WTC11 (cell line): ENCODE results near the gene APBA1.

ENCODE experiments used
- CREM ChIP-seq: sonication (generic); formaldehyde crosslinking; IDR thresholded peaks from 2 replicates; pipeline ENCODE4 v1.8.1; 2022; ENCODE audit warnings: mild to moderate bottlenecking, missing genetic modification reagents, moderate library complexity
- CTCF ChIP-seq: fragments of 200-600 bp; IDR thresholded peaks from 2 replicates; pipeline ENCODE4 v1.8.0; 2022; ENCODE audit warnings: antibody characterized with exemption
- ELF4 ChIP-seq: sonication (generic); formaldehyde crosslinking; IDR thresholded peaks from 2 replicates; pipeline ENCODE4 v1.8.1; 2022; ENCODE audit warnings: low read depth, mild to moderate bottlenecking, moderate library complexity, missing genetic modification reagents
- IRF2 ChIP-seq: sonication (generic); formaldehyde crosslinking; IDR thresholded peaks from 2 replicates; pipeline ENCODE4 v1.8.0; 2022; ENCODE audit warnings: low read depth, missing genetic modification reagents, borderline replicate concordance
- JUN ChIP-seq: sonication (generic); formaldehyde crosslinking; IDR thresholded peaks from 2 replicates; pipeline ENCODE4 v1.8.0; 2023; ENCODE audit warnings: mild to moderate bottlenecking, missing genetic modification reagents
- MYBL2 ChIP-seq: sonication (generic); formaldehyde crosslinking; IDR thresholded peaks from 2 replicates; pipeline ENCODE4 v1.8.1; 2023; ENCODE audit warnings: mild to moderate bottlenecking, moderate library complexity, missing genetic modification reagents
- RELA ChIP-seq: sonication (generic); formaldehyde crosslinking; IDR thresholded peaks from 2 replicates; pipeline ENCODE4 v1.8.1; 2022; ENCODE audit warnings: missing genetic modification reagents, mild to moderate bottlenecking, borderline replicate concordance
- SMAD4 ChIP-seq: sonication (generic); formaldehyde crosslinking; IDR thresholded peaks from 2 replicates; pipeline ENCODE4 v1.8.0; 2022; ENCODE audit warnings: mild to moderate bottlenecking, missing genetic modification reagents
- USF2 ChIP-seq: sonication (generic); formaldehyde crosslinking; IDR thresholded peaks from 2 replicates; pipeline ENCODE4 v1.8.1; 2023; ENCODE audit warnings: mild to moderate bottlenecking, missing genetic modification reagents, moderate library complexity
- ZNF232 ChIP-seq: sonication (generic); formaldehyde crosslinking; IDR thresholded peaks from 2 replicates; pipeline ENCODE4 v1.8.0; 2022; ENCODE audit warnings: mild to moderate bottlenecking, missing genetic modification reagents
- ZNF317 ChIP-seq: sonication (generic); formaldehyde crosslinking; IDR thresholded peaks from 2 replicates; pipeline ENCODE4 v1.8.1; 2023; ENCODE audit warnings: low read depth, mild to moderate bottlenecking, moderate library complexity, missing genetic modification reagents, borderline replicate concordance
- ZSCAN18 ChIP-seq: fragments of 250-450 bp; sonication (Bioruptor Pico); IDR thresholded peaks from 2 replicates; pipeline ENCODE4 v2.1.2; 2022; ENCODE audit warnings: mild to moderate bottlenecking, moderate library complexity
- TF ChIP-seq, protein P1 (sequence below): sonication (generic); formaldehyde crosslinking; IDR thresholded peaks from 2 replicates; pipeline ENCODE4 v1.8.0; 2023; ENCODE audit warnings: missing genetic modification reagents
- TF ChIP-seq, protein P2 (sequence below): sonication (generic); formaldehyde crosslinking; IDR thresholded peaks from 2 replicates; pipeline ENCODE4 v1.8.1; 2023; ENCODE audit warnings: mild to moderate bottlenecking, missing genetic modification reagents, moderate library complexity

- TF ChIP-seq ZSCAN18 (CRISPR knock-in tag) (no peak), CTCF (no peak), CREM (no peak), USF2 (CRISPR knock-in tag) (no peak), JUN (CRISPR knock-in tag) (no peak), SMAD4 (CRISPR knock-in tag) (no peak), IRF2 (no peak), ZNF232 (no peak), RELA (no peak), ZNF317 (CRISPR knock-in tag) (no peak), ELF4 (CRISPR knock-in tag) (no peak), MYBL2 (CRISPR knock-in tag) (no peak)
- TF ChIP-seq, protein P1, sequence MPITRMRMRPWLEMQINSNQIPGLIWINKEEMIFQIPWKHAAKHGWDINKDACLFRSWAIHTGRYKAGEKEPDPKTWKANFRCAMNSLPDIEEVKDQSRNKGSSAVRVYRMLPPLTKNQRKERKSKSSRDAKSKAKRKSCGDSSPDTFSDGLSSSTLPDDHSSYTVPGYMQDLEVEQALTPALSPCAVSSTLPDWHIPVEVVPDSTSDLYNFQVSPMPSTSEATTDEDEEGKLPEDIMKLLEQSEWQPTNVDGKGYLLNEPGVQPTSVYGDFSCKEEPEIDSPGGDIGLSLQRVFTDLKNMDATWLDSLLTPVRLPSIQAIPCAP (CRISPR knock-in tag): no peak
- TF ChIP-seq, protein P2, sequence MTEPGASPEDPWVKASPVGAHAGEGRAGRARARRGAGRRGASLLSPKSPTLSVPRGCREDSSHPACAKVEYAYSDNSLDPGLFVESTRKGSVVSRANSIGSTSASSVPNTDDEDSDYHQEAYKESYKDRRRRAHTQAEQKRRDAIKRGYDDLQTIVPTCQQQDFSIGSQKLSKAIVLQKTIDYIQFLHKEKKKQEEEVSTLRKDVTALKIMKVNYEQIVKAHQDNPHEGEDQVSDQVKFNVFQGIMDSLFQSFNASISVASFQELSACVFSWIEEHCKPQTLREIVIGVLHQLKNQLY (CRISPR knock-in tag): no peak
Measured at GRCh38 chr9:69516353-69517322, 155.5 kb downstream of the APBA1 start.
